Peyer's patch (tissue), 4 donors: ENCODE data around the gene MED10.

ENCODE experiments used
- CTCF ChIP-seq, 6 experiments: fragments of 450-650 bp in 4 of 6; fragments of 200-600 bp in 2 of 6; sonication (generic) in 1 of 6; IDR thresholded peaks; one replicate each; pipeline ENCODE4 v1.5.1; 2017 to 2019; ENCODE audit warnings: antibody characterized with exemption in 6 of 6, mild to moderate bottlenecking in 3 of 6, moderate library complexity in 1 of 6
- POLR2A ChIP-seq, 2 donors: fragments of 450-650 bp; IDR thresholded peaks; one replicate each; pipeline ENCODE4 v1.5.1; 2017; ENCODE audit warnings: antibody characterized with exemption in 2 of 2, mild to moderate bottlenecking in 2 of 2, moderate library complexity in 2 of 2

GRCh38 chr5:6342689-6343315, 35.5 kb downstream of the MED10 start:
- no peak for TF ChIP-seq POLR2A (IDR thresholded peaks at IDR 0.05)
- TF ChIP-seq CTCF (IDR thresholded peaks at IDR 0.05): no peak
